ENCODE results near the gene CCDC85A. TPM values are rescaled to one million over a fixed set of nuclear protein-coding genes. Genes with fewer than 3 reads are reported as not detected.
A peak's percentile ranks its signal among the peaks of the same experiment; 100 is the strongest.

CCDC85A gene
- total RNA-seq, 1 donor from 2014 or later, result 1.8 TPM

DNA sequence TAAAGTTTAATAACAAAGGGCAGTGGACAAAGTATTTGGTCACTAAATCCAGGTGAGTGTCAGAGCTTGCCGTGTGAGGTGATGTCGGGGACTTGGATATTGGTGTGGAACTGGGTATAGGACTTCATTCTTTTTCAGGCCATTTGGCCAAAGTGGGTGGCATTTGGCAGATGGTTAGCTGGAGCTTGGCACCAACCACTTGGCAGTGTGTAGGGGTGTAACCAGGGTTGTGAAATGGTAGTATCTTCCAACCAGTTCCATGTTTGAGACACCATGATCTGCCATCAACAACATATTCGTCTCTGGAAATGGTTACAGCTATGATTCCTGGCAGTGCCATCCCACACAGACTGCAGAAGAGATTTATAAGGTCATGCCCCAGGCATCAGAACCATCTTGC, 113.9 kb downstream of the CCDC85A start:
- no peak for DNase-seq (ENCODE audit: low spot score)

GRCh38 chr2:56299171-56299691, 115.4 kb downstream of the CCDC85A start:
- no peak for DNase-seq (ENCODE audit: low spot score)

DNA sequence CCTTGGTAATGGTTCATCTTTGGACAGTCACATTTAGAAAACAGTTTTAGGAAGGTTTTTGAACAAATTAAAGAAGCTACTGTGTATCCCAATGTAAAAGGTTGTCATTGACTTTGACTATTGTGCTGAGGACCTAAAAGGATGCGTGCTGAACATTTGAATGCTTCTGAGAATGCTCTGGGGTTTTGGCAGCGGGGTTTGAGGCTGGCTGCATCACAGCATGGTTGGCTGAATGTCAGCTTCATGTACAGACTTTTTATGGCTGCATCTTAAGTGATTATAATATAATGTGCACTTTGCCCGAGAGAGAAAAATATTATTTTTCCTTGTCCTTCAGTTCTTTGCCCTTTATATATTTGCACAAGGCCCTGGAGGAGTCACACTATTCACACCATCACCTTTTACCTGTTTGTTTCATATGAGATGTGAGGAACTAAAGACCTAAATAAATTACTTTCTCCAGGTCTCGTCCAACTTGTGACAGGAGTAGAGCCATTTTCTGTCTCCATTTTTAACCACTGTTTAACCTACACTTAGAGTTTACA, 125.9 kb downstream of the CCDC85A start:
- no peak for DNase-seq (ENCODE audit: low spot score)

DNA sequence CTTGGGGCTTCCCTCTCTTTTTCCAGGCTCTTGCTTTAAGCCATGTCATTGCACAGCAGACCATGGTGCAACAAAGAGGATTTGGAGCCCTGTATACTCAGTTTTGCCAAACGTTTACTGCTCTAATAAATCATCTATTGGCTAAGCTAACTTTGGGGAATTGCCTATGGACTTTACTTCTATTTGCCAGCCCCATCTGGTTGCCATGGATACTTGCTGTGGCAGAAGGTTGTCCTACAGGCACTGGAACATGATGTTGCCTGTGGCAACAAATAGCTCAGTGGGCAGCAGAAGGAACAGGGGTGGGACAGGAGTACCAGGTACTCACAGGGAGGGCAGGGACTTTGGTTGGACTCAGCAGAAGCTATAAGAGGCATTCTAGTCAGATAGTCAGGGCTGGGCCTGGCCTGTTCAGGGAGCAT, 129.7 kb downstream of the CCDC85A start:
- DNase-seq (ENCODE audit: low spot score), result no peak

DNA sequence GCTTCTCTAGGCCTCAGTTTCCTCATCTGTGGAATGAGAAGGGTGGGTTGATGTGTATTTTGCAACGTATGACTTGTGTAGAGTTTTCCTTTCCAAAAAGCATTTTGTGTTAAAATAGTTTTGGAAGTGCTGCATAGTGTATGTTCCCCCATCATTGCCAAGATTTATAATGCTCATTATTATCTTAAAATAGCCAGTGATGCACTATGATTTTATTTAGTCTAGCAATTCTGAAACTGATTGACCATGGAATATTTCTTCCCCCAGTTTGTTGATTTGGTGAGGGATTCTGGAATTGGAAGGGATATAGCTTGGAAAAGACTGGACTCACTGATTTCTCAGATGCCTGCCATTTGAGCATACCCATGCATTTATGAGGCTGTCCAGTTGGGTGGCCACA, 130.6 kb downstream of the CCDC85A start:
- no peak for DNase-seq (ENCODE audit: low spot score)

GRCh38 chr2:56314796-56315195, 131.0 kb downstream of the CCDC85A start:
- DNase-seq (ENCODE audit: low spot score), result no peak

DNA sequence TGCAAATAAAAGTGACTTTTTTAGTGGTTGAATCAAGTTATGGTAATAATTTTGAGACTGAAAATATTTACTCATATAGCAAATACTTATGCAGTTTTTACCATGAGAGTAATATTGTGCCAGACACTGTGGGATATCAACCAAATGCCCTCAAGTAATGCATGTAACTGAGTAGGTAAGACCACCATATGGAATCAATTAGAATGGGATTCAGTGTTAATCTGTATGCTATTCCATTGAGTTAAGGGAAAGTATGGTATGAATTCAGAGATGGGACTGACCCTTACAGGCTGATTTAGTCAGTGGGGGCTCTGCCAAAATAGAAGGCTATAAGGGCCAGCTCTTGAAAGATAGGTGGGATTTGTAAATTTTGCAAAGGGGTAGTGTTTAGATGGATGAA, 131.6 kb downstream of the CCDC85A start:
- DNase-seq (ENCODE audit: low spot score), result no peak

GRCh38 chr2:56316011-56316410, 132.2 kb downstream of the CCDC85A start:
- no peak for DNase-seq (ENCODE audit: low spot score)

DNA sequence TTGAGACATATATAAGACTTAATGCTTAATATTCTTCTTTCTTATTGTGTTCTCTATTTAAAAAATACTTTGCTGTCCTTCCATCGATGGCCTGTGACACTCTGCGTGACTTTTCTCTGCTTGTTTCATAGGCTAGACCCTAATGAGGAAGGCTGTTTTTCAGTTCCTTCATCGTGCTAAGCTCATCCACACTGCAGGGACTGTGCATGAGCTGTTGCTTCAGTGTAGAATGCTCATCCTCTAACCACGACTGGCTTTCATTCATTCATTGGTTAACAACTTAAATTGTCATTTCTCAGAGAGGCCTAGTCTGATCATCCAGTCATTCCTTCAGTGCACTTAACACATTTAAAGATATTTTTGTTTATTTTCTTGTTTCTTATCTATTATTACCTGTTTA, 134.4 kb downstream of the CCDC85A start:
- DNase-seq (ENCODE audit: low spot score), result no peak

DNA sequence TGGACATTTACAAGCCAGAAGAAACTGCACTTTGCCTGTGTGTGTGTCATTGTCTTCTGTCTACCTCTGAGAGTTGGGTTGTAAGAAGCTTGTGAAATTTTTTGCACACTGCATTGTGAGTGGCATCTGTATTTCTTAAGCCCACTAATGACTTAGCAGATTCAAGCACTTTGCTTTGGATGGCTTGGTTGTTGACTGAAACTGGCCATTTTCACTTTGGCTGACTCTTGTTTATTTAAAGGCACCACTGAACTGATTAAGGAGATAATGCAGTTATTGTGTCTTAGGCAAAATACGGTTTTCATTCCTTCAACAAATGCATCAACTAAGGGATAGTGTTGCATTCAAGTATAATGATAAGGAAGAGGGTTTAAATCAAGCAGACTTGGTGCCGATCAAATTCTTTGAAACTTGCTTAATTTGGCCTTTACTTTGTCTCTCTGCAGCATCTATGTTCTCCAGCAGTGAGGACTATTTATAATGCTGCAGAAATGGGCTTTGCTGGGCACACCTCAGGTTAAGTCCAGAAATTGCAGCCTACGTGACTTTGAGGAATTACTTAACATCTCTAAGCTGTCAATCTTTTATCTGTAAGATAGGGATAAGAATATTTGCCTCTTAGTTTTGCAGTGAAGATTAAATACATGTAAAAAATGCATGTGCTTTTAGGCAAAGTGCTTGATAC, 142.0 kb downstream of the CCDC85A start:
- DNase-seq (ENCODE audit: low spot score), result no peak

DNA sequence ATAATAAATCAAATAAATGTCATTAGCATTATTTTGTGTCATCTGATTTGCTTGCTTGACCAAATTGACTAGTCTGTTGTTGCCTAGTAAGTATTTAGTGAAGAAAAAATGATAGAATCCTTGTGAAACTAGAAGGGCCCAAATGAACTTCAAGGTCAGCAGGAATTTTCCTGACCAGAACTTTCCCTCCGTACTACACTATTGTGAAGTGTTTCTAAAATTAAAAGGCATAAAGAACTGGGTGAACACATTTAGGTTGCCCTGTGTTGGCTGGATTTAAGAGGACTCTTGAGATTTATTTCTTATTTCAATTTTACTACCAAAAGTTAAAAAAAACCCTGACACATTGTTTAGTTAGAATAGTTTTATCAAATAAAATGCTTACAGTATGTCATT, 142.6 kb downstream of the CCDC85A start:
- no peak for DNase-seq (ENCODE audit: low spot score)

GRCh38 chr2:56331810-56332209, 148.0 kb downstream of the CCDC85A start:
- no peak for DNase-seq (ENCODE audit: low spot score)

- DNase-seq (ENCODE audit: low spot score), result no peak
These were observed 150.2 kb downstream of the CCDC85A start for GRCh38 chr2:56333812-56334485.

GRCh38 chr2:56334622-56335021, 150.8 kb downstream of the CCDC85A start:
- no peak for DNase-seq (ENCODE audit: low spot score)

GRCh38 chr2:56335101-56335500, 151.3 kb downstream of the CCDC85A start:
- DNase-seq (ENCODE audit: low spot score), result no peak

GRCh38 chr2:56337342-56337741, 153.6 kb downstream of the CCDC85A start:
- peak; percentile 51 for DNase-seq (ENCODE audit: low spot score)

DNA sequence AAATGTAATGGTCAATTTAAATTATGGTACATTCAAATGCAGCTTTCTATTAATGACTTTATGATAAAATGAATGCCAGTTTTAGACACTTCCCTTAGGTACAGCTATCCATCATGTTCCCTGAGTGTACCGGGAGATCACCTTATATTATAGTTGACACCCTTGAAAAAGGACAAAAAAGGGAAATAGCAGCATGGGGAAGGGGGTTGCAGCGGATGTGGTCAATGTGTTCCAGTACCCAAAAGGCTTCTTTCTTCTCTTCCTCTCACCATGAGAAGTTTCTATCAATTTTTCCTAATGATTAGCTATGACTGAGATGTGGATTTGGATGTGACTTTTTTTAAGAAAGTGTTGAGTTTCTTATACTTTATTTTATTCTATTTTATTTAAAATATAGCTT, 154.4 kb downstream of the CCDC85A start:
- DNase-seq (ENCODE audit: low spot score), result no peak

- no peak for DNase-seq (ENCODE audit: low spot score)
These were observed 161.0 kb downstream of the CCDC85A start for GRCh38 chr2:56344771-56345170.

GRCh38 chr2:56347881-56348280, 164.1 kb downstream of the CCDC85A start:
- DNase-seq (ENCODE audit: low spot score), result no peak

DNA sequence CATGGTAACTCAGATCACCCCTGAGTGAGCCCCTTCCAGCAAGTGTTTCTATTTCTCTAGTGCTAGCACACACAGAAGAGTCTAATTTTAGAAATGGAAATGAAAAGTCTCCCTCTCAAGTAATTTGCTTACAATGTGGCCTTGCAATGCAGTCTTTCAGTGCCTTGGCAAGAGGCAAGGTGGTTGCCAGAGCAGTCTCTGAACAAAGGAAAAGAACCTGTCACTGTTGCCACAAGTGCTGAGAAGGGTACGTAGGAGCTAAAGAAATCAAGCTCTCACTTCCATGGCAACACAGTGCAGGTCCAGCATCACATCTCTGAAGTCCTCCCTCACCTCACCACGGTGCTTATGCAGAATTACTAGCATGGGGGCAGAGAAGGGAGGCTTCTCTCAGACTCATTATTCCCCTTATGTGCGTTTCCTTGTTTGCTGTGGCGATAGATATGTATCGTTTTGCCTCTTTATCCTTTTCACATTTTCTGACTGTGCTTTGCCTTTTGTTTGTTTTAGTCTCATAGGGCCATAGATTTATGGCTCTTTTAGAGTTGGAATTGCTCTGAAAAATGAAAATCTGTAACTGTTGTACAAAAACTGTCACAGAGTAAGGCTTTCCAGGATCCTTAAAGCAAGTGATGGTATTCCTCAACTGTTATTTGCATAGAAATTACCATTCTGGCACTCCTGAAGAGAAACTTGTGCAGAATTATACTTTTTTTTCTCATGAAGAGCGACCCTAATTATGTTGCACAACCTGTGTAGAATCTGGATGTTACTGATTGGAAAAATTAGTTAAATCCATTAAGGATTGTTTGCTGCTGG, 164.8 kb downstream of the CCDC85A start:
- no peak for DNase-seq (ENCODE audit: low spot score)

GRCh38 chr2:56357655-56358295, 174.0 kb downstream of the CCDC85A start:
- no peak for DNase-seq (ENCODE audit: low spot score)

DNA sequence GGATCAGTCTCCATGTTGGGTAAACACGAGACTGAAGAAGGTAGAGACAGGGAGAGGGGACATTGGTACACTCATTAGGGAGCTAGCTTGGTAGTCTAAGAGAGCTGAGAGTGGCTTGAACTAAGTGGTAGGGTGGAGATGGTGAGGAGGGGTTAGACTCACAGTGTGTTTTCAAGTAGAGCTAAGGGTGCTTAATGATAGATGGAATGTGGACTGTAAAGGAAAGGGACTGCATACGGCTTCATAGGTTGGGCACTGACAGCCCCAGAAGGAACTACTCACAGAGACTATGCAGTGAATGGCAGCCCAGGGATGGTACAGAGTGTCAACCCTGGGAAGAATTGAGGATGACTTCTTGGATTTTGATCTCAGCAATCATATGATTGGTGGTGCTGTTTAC, 178.1 kb downstream of the CCDC85A start:
- no peak for DNase-seq (ENCODE audit: low spot score)
